Endothelial cell of umbilical vein (primary cell): ENCODE measurements around the gene NT5DC2. TPM values are rescaled to one million over a fixed set of nuclear protein-coding genes. Genes with fewer than 3 reads are reported as not detected.

ENCODE experiments used
- BruUV-seq: library from RNA; stranded (reverse); fragments of 400-500 nt; replicated peaks from 2 replicates; lab custom pipeline; 2021; lab: Mats Ljungman, UMichigan
- CTCF ChIA-PET: fragments of 300-600, 350-600 bp; sonication (Branson Sonifier 250); formaldehyde crosslinking; loops from one replicate; lab custom pipeline; 2021; ENCODE audit warnings: antibody characterized with exemption, inconsistent platforms; lab: Charles Lee
- POLR2A ChIA-PET: fragments of 300-600, 350-600 bp; sonication (Branson Sonifier 250); formaldehyde crosslinking; loops from one replicate; lab custom pipeline; 2021; ENCODE audit warnings: antibody characterized with exemption, inconsistent platforms; lab: Charles Lee
- DNase-seq: peaks from one replicate; pipeline ENCODE4 v3.0.0-alpha.2; 2011; ENCODE audit warnings: low read depth, low spot score
- FAIRE-seq: peaks from 2 replicates; lab custom pipeline; 2011; peaks lifted over from hg19 to GRCh38; lab: Jason Lieb, UNC
- H2AFZ ChIP-seq: 2 replicates; pipeline ENCODE4 v1.6.0; 2012; ENCODE audit warnings: low read depth, low read length, control low read depth, inconsistent platforms
- H3K27ac ChIP-seq: 2 replicates; pipeline ENCODE4 v1.5.1; 2011; ENCODE audit warnings: low read depth, mild to moderate bottlenecking, control low read depth, low read length, moderate library complexity; ENCODE audit not compliant: insufficient read depth
- H3K27me3 ChIP-seq, 2 experiments: 2 replicates each; pipeline versions ENCODE4 v1.6.0 to v1.6.1; 2011; ENCODE audit warnings: low read length in 2 of 2, mixed read lengths in 1 of 2; ENCODE audit not compliant: control insufficient read depth in 2 of 2, insufficient read depth in 2 of 2
- H3K36me3 ChIP-seq, 2 experiments: 2 replicates in 1 of 2; 3 replicates in 1 of 2; pipeline ENCODE4 v1.5.1; 2011; ENCODE audit warnings: low read length in 2 of 2, mild to moderate bottlenecking in 1 of 2, moderate library complexity in 1 of 2; ENCODE audit not compliant: control insufficient read depth in 2 of 2, insufficient read depth in 2 of 2; ENCODE audit errors: extremely low read depth in 1 of 2
- H3K4me1 ChIP-seq: 3 replicates; pipeline ENCODE4 v1.5.1; 2011; ENCODE audit warnings: mild to moderate bottlenecking, low read length; ENCODE audit not compliant: control insufficient read depth, insufficient read depth; ENCODE audit errors: extremely low read depth
- H3K4me2 ChIP-seq: 2 replicates; pipeline ENCODE4 v1.6.1; 2011; ENCODE audit warnings: low read length, control low read depth, mixed read lengths; ENCODE audit not compliant: insufficient read depth
- H3K4me3 ChIP-seq, 3 experiments: fragments of 200-600 bp in 1 of 3; sonication (generic), shearing (Covaris generic) in 1 of 3; replicated peaks in 1 of 3; 2 replicates each; pipeline ENCODE4 v1.5.1; 2011 to 2016; ENCODE audit warnings: control low read depth in 3 of 3, low read length in 3 of 3, mild to moderate bottlenecking in 2 of 3, inconsistent platforms in 1 of 3, low read depth in 1 of 3, moderate library complexity in 1 of 3; ENCODE audit not compliant: insufficient read depth in 1 of 3
- H3K79me2 ChIP-seq: 2 replicates; pipeline ENCODE4 v1.6.0; 2012; ENCODE audit warnings: low read length, inconsistent platforms; ENCODE audit not compliant: control insufficient read depth, insufficient read depth
- H3K9ac ChIP-seq: replicated peaks from 2 replicates; pipeline ENCODE3; 2011; ENCODE audit warnings: low read length, control low read depth; ENCODE audit not compliant: insufficient read depth; ENCODE audit errors: extremely low read depth
- H3K9me1 ChIP-seq: replicated peaks from 3 replicates; pipeline ENCODE4 v1.6.0; 2011; ENCODE audit warnings: mild to moderate bottlenecking, low read length; ENCODE audit not compliant: control insufficient read depth, insufficient read depth; ENCODE audit errors: extremely low read depth
- H3K9me3 ChIP-seq: replicated peaks from 2 replicates; pipeline ENCODE4 v1.5.1; 2012; ENCODE audit warnings: low read length, inconsistent platforms; ENCODE audit not compliant: control insufficient read depth, insufficient read depth
- H4K20me1 ChIP-seq: replicated peaks from 2 replicates; pipeline ENCODE3; 2011; ENCODE audit warnings: mild to moderate bottlenecking, low read length; ENCODE audit not compliant: control insufficient read depth, insufficient read depth; ENCODE audit errors: extremely low read depth
- EZH2 ChIP-seq: IDR thresholded peaks from 2 replicates; pipeline ENCODE4 v1.6.1; 2012; ENCODE audit warnings: borderline replicate concordance, low read depth, mild to moderate bottlenecking, moderate library complexity, low read length, inconsistent platforms; ENCODE audit not compliant: severe bottlenecking
- FOS ChIP-seq: IDR thresholded peaks from 2 replicates; pipeline ENCODE4 v1.6.1; 2011; ENCODE audit warnings: mild to moderate bottlenecking, low read length, moderate library complexity, borderline replicate concordance; ENCODE audit not compliant: insufficient read depth
- GATA2 ChIP-seq: IDR thresholded peaks from 2 replicates; pipeline ENCODE4 v1.7.0; 2011; ENCODE audit warnings: low read depth, mild to moderate bottlenecking, moderate library complexity, mixed read lengths, low read length; ENCODE audit not compliant: insufficient read length, insufficient read depth
- JUN ChIP-seq: IDR thresholded peaks from 2 replicates; pipeline ENCODE4 v1.6.1; 2011; ENCODE audit warnings: borderline replicate concordance, low read depth; ENCODE audit not compliant: insufficient read length, insufficient read depth
- MYC ChIP-seq: IDR thresholded peaks from one replicate; pipeline ENCODE4 v1.6.1; 2011; ENCODE audit warnings: mild to moderate bottlenecking, low read depth, low read length
- POLR2A ChIP-seq: IDR thresholded peaks from 2 replicates; pipeline ENCODE4 v1.6.1; 2012; ENCODE audit warnings: low read depth, mild to moderate bottlenecking, control low read depth, low read length
- POLR2AphosphoS5 ChIP-seq: IDR thresholded peaks from 2 replicates; pipeline ENCODE4 v1.6.1; 2012; ENCODE audit warnings: low read depth, mild to moderate bottlenecking, control low read depth, low read length, moderate library complexity; ENCODE audit not compliant: insufficient read depth
- dilution Hi-C: fragments of 300-500 bp; cut with MboI; formaldehyde crosslinking; loops from one replicate; pipeline ENCODE4 v1.15.0; 2019; ENCODE audit warnings: low sequenced_read_pairs; ENCODE audit not compliant: extremely low pct_ligation_motif_present
- intact Hi-C: fragments of 100-400 bp; cut with micrococcal nuclease; formaldehyde crosslinking; loops from one replicate; pipeline ENCODE4 v1.10.0; 2022
- polyA plus RNA-seq, 4 experiments: library from polyadenylated mRNA; depleted of rRNA in 3 of 4; stranded (reverse) in 3 of 4; unstranded in 1 of 4; fragments of >200 nt; gene quantifications; 2 replicates each; pipeline versions ENCODE4 v1.2.1 to v1.2.3, GENCODE V29; 2011 to 2012; ENCODE audit warnings: missing spikeins in 1 of 4
- total RNA-seq: library from RNA; stranded (reverse); gene quantifications from 2 replicates; pipeline ENCODE4 v1.2.3, GENCODE V29; 2021
- TF ChIP-seq, protein P1 (sequence below): IDR thresholded peaks from 2 replicates; pipeline ENCODE4 v1.6.1; 2011; ENCODE audit not compliant: insufficient read depth, insufficient read length
- TF ChIP-seq, protein P2 (sequence below), 2 donors: IDR thresholded peaks; 1 replicate in 1 of 2; 2 replicates in 1 of 2; pipeline ENCODE4 v1.5.1; 2011; ENCODE audit warnings: low read length in 2 of 2, mild to moderate bottlenecking in 2 of 2, moderate library complexity in 2 of 2, control low read depth in 1 of 2, inconsistent platforms in 1 of 2, low read depth in 1 of 2; ENCODE audit not compliant: insufficient read depth in 1 of 2; ENCODE audit errors: extremely low read depth in 1 of 2

NT5DC2 gene
- total and polyA plus RNA-seq, 2 donors (not counting 3 experiments of a cell fraction or from before 2014, with no cell fraction given), result 298 to 402 TPM

DNA sequence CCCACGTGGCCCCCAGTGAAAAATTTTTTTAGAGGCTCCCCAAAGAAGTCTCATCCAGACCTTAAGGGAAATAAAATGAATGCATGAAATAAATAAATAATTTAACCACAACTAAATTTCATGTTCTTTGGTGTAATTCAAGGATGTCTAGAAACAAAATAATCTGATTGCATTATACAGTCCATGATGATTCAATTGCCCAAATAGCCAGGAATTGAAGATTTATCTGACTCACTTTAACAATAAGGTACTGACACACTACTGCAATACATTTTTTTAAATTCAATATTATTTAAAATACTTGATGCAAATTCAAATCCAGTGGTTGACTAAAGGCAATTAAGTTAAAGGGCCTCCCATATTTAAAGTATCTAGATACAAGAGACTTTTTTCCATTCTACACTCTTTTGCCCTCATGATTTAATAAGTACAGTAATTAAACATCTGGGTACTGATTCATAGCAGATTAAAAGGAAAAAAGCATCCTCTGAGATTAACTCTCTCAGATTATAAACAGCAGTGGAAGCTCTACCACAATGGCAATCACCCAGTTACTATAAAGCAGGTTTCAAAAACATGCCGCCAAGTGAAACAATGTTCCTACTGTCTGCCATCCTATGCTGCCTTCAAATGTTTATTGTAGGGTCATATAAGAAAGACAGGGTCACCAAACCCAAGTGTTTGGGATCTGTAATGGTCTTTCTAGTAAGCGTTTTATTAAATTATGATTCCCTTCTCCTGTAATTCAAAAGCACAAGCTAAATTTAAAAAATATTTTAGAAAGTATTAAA, 12.6 kb upstream of the NT5DC2 start:
- no peak for DNase-seq
- H3K4me1 ChIP-seq, result no peaks in the 10 kb centered on the region
- POLR2A ChIA-PET, result no interaction called here
- H2AFZ ChIP-seq, result no peak overlapping the region
- TF ChIP-seq, protein P1, sequence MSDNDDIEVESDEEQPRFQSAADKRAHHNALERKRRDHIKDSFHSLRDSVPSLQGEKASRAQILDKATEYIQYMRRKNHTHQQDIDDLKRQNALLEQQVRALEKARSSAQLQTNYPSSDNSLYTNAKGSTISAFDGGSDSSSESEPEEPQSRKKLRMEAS, result no peak
- no peak for TF ChIP-seq FOS
- TF ChIP-seq GATA2, result no peak
- TF ChIP-seq, protein P2, sequence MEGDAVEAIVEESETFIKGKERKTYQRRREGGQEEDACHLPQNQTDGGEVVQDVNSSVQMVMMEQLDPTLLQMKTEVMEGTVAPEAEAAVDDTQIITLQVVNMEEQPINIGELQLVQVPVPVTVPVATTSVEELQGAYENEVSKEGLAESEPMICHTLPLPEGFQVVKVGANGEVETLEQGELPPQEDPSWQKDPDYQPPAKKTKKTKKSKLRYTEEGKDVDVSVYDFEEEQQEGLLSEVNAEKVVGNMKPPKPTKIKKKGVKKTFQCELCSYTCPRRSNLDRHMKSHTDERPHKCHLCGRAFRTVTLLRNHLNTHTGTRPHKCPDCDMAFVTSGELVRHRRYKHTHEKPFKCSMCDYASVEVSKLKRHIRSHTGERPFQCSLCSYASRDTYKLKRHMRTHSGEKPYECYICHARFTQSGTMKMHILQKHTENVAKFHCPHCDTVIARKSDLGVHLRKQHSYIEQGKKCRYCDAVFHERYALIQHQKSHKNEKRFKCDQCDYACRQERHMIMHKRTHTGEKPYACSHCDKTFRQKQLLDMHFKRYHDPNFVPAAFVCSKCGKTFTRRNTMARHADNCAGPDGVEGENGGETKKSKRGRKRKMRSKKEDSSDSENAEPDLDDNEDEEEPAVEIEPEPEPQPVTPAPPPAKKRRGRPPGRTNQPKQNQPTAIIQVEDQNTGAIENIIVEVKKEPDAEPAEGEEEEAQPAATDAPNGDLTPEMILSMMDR (IDR thresholded peaks at IDR 0.05; ENCODE audit: extremely low read depth in 1 of 2, insufficient read depth in 1 of 2, low read depth in 1 of 2, low read length in 2 of 2), result no peak
- no peak for TF ChIP-seq EZH2
- no peak for TF ChIP-seq MYC
- TF ChIP-seq JUN, result no peak
- TF ChIP-seq POLR2AphosphoS5, result no peak
- TF ChIP-seq POLR2A, result no peak
- CTCF ChIA-PET, result interaction anchor here (1.1 kb wide), 1 partner anchor 24 kb away, joined by 4 read pairs; no protein-coding TSS in a partner anchor
- H3K36me3 ChIP-seq, result peaks cover 11 to 13% of the 10 kb centered on the region in 2 experiments
- no peak overlapping the region for H3K4me2 ChIP-seq
- H3K9ac ChIP-seq, result no peak overlapping the region
- FAIRE-seq, result no peak
- BruUV-seq, result TSS peak; percentile 15
- H3K9me1 ChIP-seq, result no peaks in the 10 kb centered on the region
- no peaks in the 10 kb centered on the region for H4K20me1 ChIP-seq
- H3K27ac ChIP-seq, result no peak overlapping the region
- no peaks in the 10 kb centered on the region for H3K27me3 ChIP-seq
- no peak overlapping the region for H3K4me3 ChIP-seq
- H3K9me3 ChIP-seq, result no peaks in the 10 kb centered on the region
- peaks cover 5% of the 10 kb centered on the region for H3K79me2 ChIP-seq
- intact Hi-C loops (no loop called here), dilution Hi-C loops (no loop called here)
